RWPE2 (cell line): ENCODE measurements around the gene LIMS1.

Source experiments
- ATAC-seq: fragments of 200-7000 bp; cut with Tn5 transposase; 3 replicates; pipeline ENCODE4 v1.9.1; 2021; ENCODE audit warnings: low read depth
- DNase-seq: peaks from one replicate; pipeline ENCODE4 v3.0.0-alpha.2; 2020; ENCODE audit warnings: low spot score
- H3K27ac ChIP-seq: fragments of 450-650 bp; 2 replicates; pipeline ENCODE4 v1.5.1; 2017; ENCODE audit warnings: mild to moderate bottlenecking; ENCODE audit not compliant: poor library complexity, severe bottlenecking
- H3K27me3 ChIP-seq: fragments of 250-450 bp; sonication (Bioruptor Pico); 2 replicates; pipeline ENCODE4 v1.5.1; 2021; ENCODE audit warnings: mild to moderate bottlenecking, moderate library complexity; ENCODE audit not compliant: insufficient read depth, poor library complexity, severe bottlenecking
- H3K36me3 ChIP-seq: fragments of 250-450 bp; sonication (Bioruptor Pico); 2 replicates; pipeline ENCODE4 v1.5.1; 2020; ENCODE audit warnings: low read depth, mild to moderate bottlenecking, moderate library complexity
- H3K4me1 ChIP-seq: fragments of 250-450 bp; sonication (Bioruptor Pico); 2 replicates; pipeline ENCODE4 v1.5.1; 2021; ENCODE audit warnings: mild to moderate bottlenecking, moderate library complexity; ENCODE audit not compliant: insufficient read depth, poor library complexity, severe bottlenecking
- H3K4me3 ChIP-seq: fragments of 250-450 bp; sonication (Bioruptor Pico); 2 replicates; pipeline ENCODE4 v1.5.1; 2021; ENCODE audit warnings: mild to moderate bottlenecking, moderate library complexity; ENCODE audit not compliant: severe bottlenecking
- H3K9me3 ChIP-seq: fragments of 250-450 bp; sonication (Bioruptor Pico); 2 replicates; pipeline ENCODE4 v1.5.1; 2021; ENCODE audit warnings: mild to moderate bottlenecking, moderate library complexity; ENCODE audit not compliant: severe bottlenecking
- TF ChIP-seq, protein P1 (sequence below): fragments of 450-650 bp; IDR thresholded peaks from one replicate; pipeline ENCODE4 v1.5.1; 2017; ENCODE audit warnings: mild to moderate bottlenecking, moderate library complexity; ENCODE audit not compliant: poor library complexity, severe bottlenecking

The LIMS1 gene

GRCh38 chr2:108628936-108629335, 94.7 kb downstream of the LIMS1 start:
- H3K4me1 ChIP-seq, result peaks cover 21% of the 10 kb centered on the region
- no peaks in the 10 kb centered on the region for H3K36me3 ChIP-seq
- no peaks in the 10 kb centered on the region for H3K9me3 ChIP-seq
- no peak overlapping the region for H3K27ac ChIP-seq
- ATAC-seq, result no peak
- TF ChIP-seq, protein P1, sequence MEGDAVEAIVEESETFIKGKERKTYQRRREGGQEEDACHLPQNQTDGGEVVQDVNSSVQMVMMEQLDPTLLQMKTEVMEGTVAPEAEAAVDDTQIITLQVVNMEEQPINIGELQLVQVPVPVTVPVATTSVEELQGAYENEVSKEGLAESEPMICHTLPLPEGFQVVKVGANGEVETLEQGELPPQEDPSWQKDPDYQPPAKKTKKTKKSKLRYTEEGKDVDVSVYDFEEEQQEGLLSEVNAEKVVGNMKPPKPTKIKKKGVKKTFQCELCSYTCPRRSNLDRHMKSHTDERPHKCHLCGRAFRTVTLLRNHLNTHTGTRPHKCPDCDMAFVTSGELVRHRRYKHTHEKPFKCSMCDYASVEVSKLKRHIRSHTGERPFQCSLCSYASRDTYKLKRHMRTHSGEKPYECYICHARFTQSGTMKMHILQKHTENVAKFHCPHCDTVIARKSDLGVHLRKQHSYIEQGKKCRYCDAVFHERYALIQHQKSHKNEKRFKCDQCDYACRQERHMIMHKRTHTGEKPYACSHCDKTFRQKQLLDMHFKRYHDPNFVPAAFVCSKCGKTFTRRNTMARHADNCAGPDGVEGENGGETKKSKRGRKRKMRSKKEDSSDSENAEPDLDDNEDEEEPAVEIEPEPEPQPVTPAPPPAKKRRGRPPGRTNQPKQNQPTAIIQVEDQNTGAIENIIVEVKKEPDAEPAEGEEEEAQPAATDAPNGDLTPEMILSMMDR, result no peak
- no peak overlapping the region for H3K4me3 ChIP-seq
- DNase-seq, result no peak
- no peaks in the 10 kb centered on the region for H3K27me3 ChIP-seq

GRCh38 chr2:108629417-108629816, 95.1 kb downstream of the LIMS1 start:
- no peaks in the 10 kb centered on the region for H3K9me3 ChIP-seq
- TF ChIP-seq, protein P1, result no peak
- no peaks in the 10 kb centered on the region for H3K27me3 ChIP-seq
- peak overlapping the region; percentile 55 for H3K27ac ChIP-seq
- no peak for ATAC-seq
- H3K4me3 ChIP-seq, result no peak overlapping the region
- no peaks in the 10 kb centered on the region for H3K36me3 ChIP-seq
- DNase-seq, result no peak
- peaks cover 21% of the 10 kb centered on the region for H3K4me1 ChIP-seq

GRCh38 chr2:108630567-108631405, 96.5 kb downstream of the LIMS1 start:
- Histone ChIP-seq H3K9me3 (no peaks in the 10 kb centered on the region), H3K4me3 (no peak overlapping the region), H3K36me3 (no peaks in the 10 kb centered on the region), H3K27me3 (no peaks in the 10 kb centered on the region), H3K27ac (peak overlapping the region; percentile 55), H3K4me1 (peaks cover 21% of the 10 kb centered on the region)
- TF ChIP-seq, protein P1, result no peak
- DNase-seq (no peak), ATAC-seq (peak; percentile 85)

DNA sequence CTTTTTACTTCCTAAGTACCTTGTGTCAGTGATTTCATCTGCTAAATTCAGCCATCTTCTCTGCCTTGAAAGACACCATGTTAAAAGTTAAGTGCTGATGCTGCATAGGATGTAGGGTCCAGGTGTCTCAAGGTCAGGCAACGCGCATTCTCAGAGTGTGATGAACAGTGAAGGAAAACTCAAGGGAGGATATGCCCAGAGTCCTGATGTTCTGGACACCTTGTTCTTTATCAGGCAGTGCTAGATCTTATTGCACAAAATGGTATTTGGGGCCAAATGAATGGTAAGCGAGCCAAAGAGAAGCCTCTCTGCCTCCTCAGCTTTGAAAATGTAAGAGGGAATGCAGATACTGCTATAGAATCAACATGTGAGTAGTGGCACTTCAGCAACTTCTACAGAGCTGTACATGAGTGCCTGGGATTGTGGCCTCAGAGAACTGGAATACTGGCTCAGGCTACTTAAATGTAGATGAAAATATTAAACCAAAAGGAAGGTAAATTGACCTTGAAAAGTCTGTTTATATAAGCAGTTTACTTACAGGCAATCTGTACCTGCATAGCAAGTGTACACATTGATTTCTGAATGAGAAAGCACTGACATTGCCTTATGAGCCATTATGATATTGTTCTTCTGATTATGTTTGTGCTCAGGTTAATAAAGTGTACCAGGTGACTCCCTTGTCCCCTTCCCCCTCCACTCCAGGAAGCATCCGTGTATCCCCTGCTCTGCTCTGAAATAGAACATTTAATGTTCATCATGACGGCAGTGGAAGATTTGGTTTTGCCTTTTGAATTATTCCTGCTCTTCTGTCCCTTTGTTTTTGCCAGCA, 98.3 kb downstream of the LIMS1 start:
- Histone ChIP-seq H3K9me3 (no peaks in the 10 kb centered on the region), H3K4me1 (peaks cover 33% of the 10 kb centered on the region), H3K27ac (no peak overlapping the region), H3K36me3 (no peaks in the 10 kb centered on the region), H3K27me3 (no peaks in the 10 kb centered on the region), H3K4me3 (no peak overlapping the region)
- TF ChIP-seq, protein P1, result no peak
- no peak for ATAC-seq
- DNase-seq, result no peak

- DNase-seq (no peak), ATAC-seq (no peak)
- TF ChIP-seq, protein P1, result no peak
- H3K4me1 ChIP-seq, result peaks cover 33% of the 10 kb centered on the region
- no peaks in the 10 kb centered on the region for H3K27me3 ChIP-seq
- H3K9me3 ChIP-seq, result no peaks in the 10 kb centered on the region
- no peak overlapping the region for H3K27ac ChIP-seq
- no peaks in the 10 kb centered on the region for H3K36me3 ChIP-seq
- H3K4me3 ChIP-seq, result no peak overlapping the region
These were observed 99.1 kb downstream of the LIMS1 start for GRCh38 chr2:108633409-108633808.
